Smooth muscle cell (in vitro differentiated cells): ENCODE results near the gene OR51A7. TPM values are rescaled to one million over a fixed set of nuclear protein-coding genes. Genes with fewer than 3 reads are reported as not detected.

Experiments
- DNase-seq: peaks from one replicate; lab custom pipeline; 2025; ENCODE audit not compliant: unreplicated experiment; lab: John Stamatoyannopoulos, UW
- H2AFZ ChIP-seq: fragments of 200-600 bp; sonication (generic); 2 replicates; pipeline ENCODE4 v1.6.0; 2016; ENCODE audit warnings: antibody characterized with exemption, low read depth, mild to moderate bottlenecking
- H3F3A ChIP-seq: fragments of 200-600 bp; sonication (generic); 2 replicates; pipeline ENCODE4 v1.6.0; 2017; ENCODE audit warnings: antibody characterized with exemption, low read depth
- H3K27ac ChIP-seq: fragments of 200-600 bp; sonication (generic); 2 replicates; pipeline ENCODE4 v1.5.1; 2016; ENCODE audit warnings: low read depth, mild to moderate bottlenecking
- H3K27me3 ChIP-seq: fragments of 200-600 bp; sonication (generic); 2 replicates; pipeline ENCODE4 v1.6.1; 2016; ENCODE audit warnings: low read depth, mild to moderate bottlenecking
- H3K36me3 ChIP-seq: fragments of 200-600 bp; sonication (generic); 2 replicates; pipeline ENCODE4 v1.5.1; 2016; ENCODE audit warnings: low read depth
- H3K4me1 ChIP-seq: fragments of 200-600 bp; sonication (generic); 2 replicates; pipeline ENCODE4 v1.5.1; 2016; ENCODE audit warnings: low read depth
- H3K4me2 ChIP-seq: fragments of 200-600 bp; sonication (generic); 2 replicates; pipeline ENCODE4 v1.6.0; 2016; ENCODE audit warnings: mild to moderate bottlenecking
- H3K4me3 ChIP-seq: fragments of 200-600 bp; sonication (generic); 2 replicates; pipeline ENCODE4 v1.5.1; 2016; ENCODE audit warnings: mild to moderate bottlenecking
- H3K79me2 ChIP-seq: fragments of 200-600 bp; sonication (generic); 2 replicates; pipeline ENCODE4 v1.6.0; 2016; ENCODE audit warnings: low read depth, mild to moderate bottlenecking
- H3K9ac ChIP-seq: fragments of 200-600 bp; sonication (generic); 2 replicates; pipeline ENCODE4 v1.6.0; 2016; ENCODE audit warnings: low read depth
- H3K9me3 ChIP-seq: fragments of 200-600 bp; sonication (generic); replicated peaks from 2 replicates; pipeline ENCODE4 v1.5.1; 2016; ENCODE audit warnings: low read depth
- H4K20me1 ChIP-seq: fragments of 200-600 bp; sonication (generic); 2 replicates; pipeline ENCODE4 v1.6.0; 2016; ENCODE audit warnings: low read depth
- WGBS: methylation state at CpG from one replicate; pipeline ENCODE4 v1.1.7; 2016; ENCODE audit warnings: low lambda C conversion rate; 5-methylcytosine and 5-hydroxymethylcytosine counted together
- polyA plus RNA-seq: library from polyadenylated mRNA; unstranded; fragments of >200 nt; fragmentation: Nextera tagmentation; extraction: Ambion mirVana; gene quantifications from 2 replicates; pipeline ENCODE4 v1.2.1, GENCODE V29; 2016
- total RNA-seq: library from RNA; depleted of rRNA; stranded (reverse); fragments of >200 nt; gene quantifications from 2 replicates; pipeline ENCODE4 v1.2.3, GENCODE V29; 2014
- TF ChIP-seq, protein P1 (sequence below): fragments of 200-600 bp; sonication (generic); IDR thresholded peaks from 2 replicates; pipeline ENCODE4 v1.5.1; 2017; ENCODE audit warnings: borderline replicate concordance, mild to moderate bottlenecking, antibody characterized with exemption; ENCODE audit not compliant: insufficient read depth, poor library complexity, severe bottlenecking

The OR51A7 gene
- total and polyA plus RNA-seq, 2 experiments from 2014 or later: not detected

GRCh38 chr11:4922304-4922703 is 18.7 kb downstream of the OR51A7 start:
- no peak overlapping the region for H3K27ac ChIP-seq

DNA sequence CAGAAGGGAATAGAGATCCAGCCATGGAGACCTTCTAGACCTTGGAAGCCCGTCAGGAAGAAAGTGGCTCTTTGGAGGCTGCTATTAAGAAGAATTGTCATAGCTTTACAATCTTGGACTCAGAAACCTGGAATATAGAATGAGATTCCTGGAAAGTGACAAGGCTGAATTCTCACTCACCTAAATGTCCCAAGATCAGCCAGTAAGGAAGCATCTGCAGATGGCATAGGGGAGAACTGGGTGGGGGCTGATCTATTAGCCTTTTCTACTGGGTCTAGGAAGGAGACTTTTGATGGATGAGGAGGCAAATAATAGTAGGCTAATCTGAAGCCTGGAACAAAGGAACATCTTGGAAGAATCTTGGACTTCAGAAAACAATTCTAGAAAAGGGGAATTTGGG is 20.7 kb downstream of the OR51A7 start, which contains the start of gene OR51G1:
Gene OR51G1 (minus strand): TSS at position 101 of the 400 bp plus-strand sequence. CDS start 0 bp downstream, at position 101.
- Histone ChIP-seq H3F3A (no peaks in the 10 kb centered on the region), H3K4me3 (no peak within 1 kb of the TSS), H3K9me3 (no peaks in the 10 kb centered on the region), H3K79me2 (no peaks in the 10 kb centered on the region), H3K9ac (no peak within 1 kb of the TSS), H3K36me3 (no peaks in the 10 kb centered on the region), H2AFZ (no peak within 1 kb of the TSS), H4K20me1 (no peaks in the 10 kb centered on the region), H3K27ac (no peak within 1 kb of the TSS), H3K27me3 (peaks cover 3% of the 10 kb centered on the region), H3K4me1 (no peaks in the 10 kb centered on the region), H3K4me2 (no peak within 1 kb of the TSS)
- WGBS: 67% methylated on average over 1 of the region's 1 CpG
- DNase-seq: no peak
- TF ChIP-seq, protein P1, sequence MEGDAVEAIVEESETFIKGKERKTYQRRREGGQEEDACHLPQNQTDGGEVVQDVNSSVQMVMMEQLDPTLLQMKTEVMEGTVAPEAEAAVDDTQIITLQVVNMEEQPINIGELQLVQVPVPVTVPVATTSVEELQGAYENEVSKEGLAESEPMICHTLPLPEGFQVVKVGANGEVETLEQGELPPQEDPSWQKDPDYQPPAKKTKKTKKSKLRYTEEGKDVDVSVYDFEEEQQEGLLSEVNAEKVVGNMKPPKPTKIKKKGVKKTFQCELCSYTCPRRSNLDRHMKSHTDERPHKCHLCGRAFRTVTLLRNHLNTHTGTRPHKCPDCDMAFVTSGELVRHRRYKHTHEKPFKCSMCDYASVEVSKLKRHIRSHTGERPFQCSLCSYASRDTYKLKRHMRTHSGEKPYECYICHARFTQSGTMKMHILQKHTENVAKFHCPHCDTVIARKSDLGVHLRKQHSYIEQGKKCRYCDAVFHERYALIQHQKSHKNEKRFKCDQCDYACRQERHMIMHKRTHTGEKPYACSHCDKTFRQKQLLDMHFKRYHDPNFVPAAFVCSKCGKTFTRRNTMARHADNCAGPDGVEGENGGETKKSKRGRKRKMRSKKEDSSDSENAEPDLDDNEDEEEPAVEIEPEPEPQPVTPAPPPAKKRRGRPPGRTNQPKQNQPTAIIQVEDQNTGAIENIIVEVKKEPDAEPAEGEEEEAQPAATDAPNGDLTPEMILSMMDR: no peak

More at GRCh38 chr11:4922304-4922703, 18.7 kb downstream of the OR51A7 start:
- WGBS: 83% methylated on average over 1 of the region's 1 CpG
- Histone ChIP-seq H3K79me2 (no peaks in the 10 kb centered on the region), H3K4me1 (no peaks in the 10 kb centered on the region), H3K4me3 (no peak overlapping the region), H3K27me3 (peaks cover 6% of the 10 kb centered on the region), H3F3A (no peaks in the 10 kb centered on the region), H4K20me1 (no peaks in the 10 kb centered on the region), H2AFZ (no peak overlapping the region), H3K36me3 (no peaks in the 10 kb centered on the region), H3K4me2 (no peak overlapping the region), H3K9ac (no peak overlapping the region), H3K9me3 (no peaks in the 10 kb centered on the region)
- no peak for DNase-seq
- TF ChIP-seq, protein P1: no peak

DNA sequence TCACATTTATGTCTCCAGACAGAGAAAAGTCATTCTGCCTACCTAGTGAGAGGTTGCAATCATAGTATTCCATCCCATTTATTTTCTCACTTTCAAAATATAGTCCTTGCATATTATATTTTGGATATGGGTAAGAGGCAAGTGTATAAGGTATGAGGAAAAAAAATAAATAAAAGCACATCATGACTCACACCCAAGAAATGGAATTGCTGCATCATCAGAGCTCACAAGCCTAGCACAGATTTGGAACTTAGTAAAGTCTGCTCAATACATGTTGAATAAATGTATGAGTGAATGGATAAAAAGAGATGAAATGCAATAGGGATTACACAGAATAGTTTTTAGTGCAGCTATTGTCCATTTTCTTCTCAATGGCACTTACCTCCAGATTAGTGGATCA is 23.0 kb downstream of the OR51A7 start:
- Histone ChIP-seq H3K4me1 (no peaks in the 10 kb centered on the region), H3F3A (no peaks in the 10 kb centered on the region), H3K9ac (no peak overlapping the region), H3K4me2 (no peak overlapping the region), H2AFZ (no peak overlapping the region), H3K27ac (no peak overlapping the region), H3K9me3 (no peaks in the 10 kb centered on the region), H3K4me3 (no peak overlapping the region), H3K79me2 (no peaks in the 10 kb centered on the region), H3K36me3 (no peaks in the 10 kb centered on the region), H3K27me3 (peaks cover 4% of the 10 kb centered on the region), H4K20me1 (no peaks in the 10 kb centered on the region)
- TF ChIP-seq, protein P1: no peak
- no peak for DNase-seq

GRCh38 chr11:4932751-4933150 is 29.2 kb downstream of the OR51A7 start:
- no peaks in the 10 kb centered on the region for H3K79me2 ChIP-seq
- DNase-seq: no peak
- no peaks in the 10 kb centered on the region for H3K4me1 ChIP-seq

More at GRCh38 chr11:4932751-4933150, 29.2 kb downstream of the OR51A7 start:
- Histone ChIP-seq H3K4me3 (no peak overlapping the region), H3K9me3 (no peaks in the 10 kb centered on the region), H3K27ac (no peak overlapping the region), H3K27me3 (peaks cover 4% of the 10 kb centered on the region), H4K20me1 (no peaks in the 10 kb centered on the region), H3K9ac (no peak overlapping the region), H3K36me3 (no peaks in the 10 kb centered on the region), H3F3A (no peaks in the 10 kb centered on the region), H3K4me2 (no peak overlapping the region), H2AFZ (no peak overlapping the region)
- WGBS: 86% methylated on average over 4 of the region's 4 CpGs
- TF ChIP-seq, protein P1: no peak
